GM23338 (cell line): ENCODE results near the gene SUSD4.

Experiments used
- CTCF ChIP-seq, 2 experiments: fragments of 200-600 bp in 1 of 2; sonication (generic) in 1 of 2; conservative IDR thresholded peaks; 2 replicates each; pipeline versions ENCODE4 v1.5.1 to v1.6.1; 2016 to 2017; ENCODE audit warnings: antibody characterized with exemption in 2 of 2, low read depth in 2 of 2, mild to moderate bottlenecking in 2 of 2, moderate library complexity in 1 of 2
- ETS1 ChIP-seq: IDR thresholded peaks from 2 replicates; pipeline ENCODE4 v1.6.1; 2016; ENCODE audit warnings: antibody characterized with exemption
- EZH2 ChIP-seq: fragments of 200-600 bp; sonication (generic); IDR thresholded peaks from one replicate; pipeline ENCODE4 v1.8.0; 2017; ENCODE audit warnings: antibody characterized with exemption, mild to moderate bottlenecking, low read depth; ENCODE audit not compliant: unreplicated experiment
- POLR2AphosphoS5 ChIP-seq: IDR thresholded peaks from 2 replicates; pipeline ENCODE4 v1.6.1; 2016; ENCODE audit warnings: antibody characterized with exemption, low read depth

- TF ChIP-seq EZH2 (no peak), POLR2AphosphoS5 (no peak), CTCF (conservative IDR thresholded peaks at IDR 0.05; ENCODE audit: low read depth in 2 of 2) (no peak), ETS1 (no peak)
Measured at GRCh38 chr1:223346311-223346710, 17.7 kb downstream of the SUSD4 start.
